GM12801 (cell line): ENCODE results near the gene SUSD4.

ENCODE experiments used
- CTCF ChIP-seq: IDR thresholded peaks from one replicate; pipeline ENCODE4 v1.5.1; 2011; ENCODE audit warnings: control low read depth; ENCODE audit not compliant: insufficient read length; ENCODE audit errors: extremely low read depth

Gene SUSD4

GRCh38 chr1:223402790-223403142 lies 38.8 kb upstream of the SUSD4 start:
- no peak for TF ChIP-seq CTCF

DNA sequence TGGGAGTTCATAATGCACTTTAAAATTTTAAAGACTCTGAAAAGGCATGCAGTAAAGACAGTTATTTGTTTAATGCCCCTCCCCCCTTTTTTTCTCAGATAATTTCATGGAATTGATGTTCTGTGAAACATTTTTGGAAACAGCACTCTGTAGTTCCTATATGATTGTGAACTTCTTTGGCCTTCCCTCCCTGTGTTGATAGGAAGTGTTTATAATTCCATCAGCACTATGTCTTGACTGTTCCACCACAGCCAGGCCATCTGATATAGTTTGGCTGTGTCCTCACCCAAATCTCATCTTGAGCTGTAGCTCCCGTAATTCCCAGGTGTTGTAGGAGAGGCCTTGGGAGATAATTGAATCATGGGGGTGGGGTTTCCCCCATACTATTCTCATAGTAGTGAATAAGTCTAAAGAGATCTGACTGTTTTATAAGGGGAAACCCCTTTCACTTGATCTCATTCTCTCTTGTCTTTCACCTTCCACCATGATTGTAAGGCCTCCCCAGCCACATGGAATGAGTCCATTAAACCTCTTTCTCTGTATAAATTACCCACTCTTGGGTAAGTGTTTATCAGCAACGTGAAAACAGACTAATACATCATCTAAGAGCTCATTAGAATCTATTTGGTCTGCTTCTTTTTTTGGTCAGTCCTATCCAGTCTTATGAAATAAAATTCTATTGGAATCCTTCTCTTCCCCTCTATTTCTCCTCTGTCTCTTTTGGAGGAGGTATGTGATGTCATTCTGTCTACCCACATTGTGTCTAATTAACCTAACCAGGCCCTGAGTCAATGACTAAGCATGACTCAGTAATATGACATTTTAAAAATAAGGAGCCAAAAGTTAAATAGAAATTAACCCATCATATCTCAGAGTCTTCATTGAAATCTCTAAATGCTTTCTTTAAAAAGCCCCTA lies 38.2 kb upstream of the SUSD4 start:
- no peak for TF ChIP-seq CTCF

DNA sequence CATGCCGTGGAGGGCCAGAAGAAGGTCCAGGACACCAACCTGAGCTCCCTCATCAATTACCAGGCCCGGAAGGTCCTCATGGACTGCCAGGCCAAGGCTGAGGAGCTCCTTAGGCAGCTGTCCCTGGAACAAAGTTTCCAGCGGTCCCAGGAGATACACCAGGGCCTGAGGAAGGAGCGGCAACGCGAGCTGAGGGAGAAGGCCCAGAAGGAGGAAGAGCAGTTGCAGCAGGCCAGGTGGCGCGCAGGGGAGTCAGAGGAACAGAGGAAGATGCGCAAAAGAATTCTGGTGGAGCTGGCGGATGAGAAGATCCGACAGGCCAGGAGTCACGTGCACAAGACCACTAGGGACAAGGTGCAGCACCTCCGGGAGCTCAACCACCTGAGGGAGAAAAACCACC lies 30.7 kb upstream of the SUSD4 start:
- no peak for TF ChIP-seq CTCF

DNA sequence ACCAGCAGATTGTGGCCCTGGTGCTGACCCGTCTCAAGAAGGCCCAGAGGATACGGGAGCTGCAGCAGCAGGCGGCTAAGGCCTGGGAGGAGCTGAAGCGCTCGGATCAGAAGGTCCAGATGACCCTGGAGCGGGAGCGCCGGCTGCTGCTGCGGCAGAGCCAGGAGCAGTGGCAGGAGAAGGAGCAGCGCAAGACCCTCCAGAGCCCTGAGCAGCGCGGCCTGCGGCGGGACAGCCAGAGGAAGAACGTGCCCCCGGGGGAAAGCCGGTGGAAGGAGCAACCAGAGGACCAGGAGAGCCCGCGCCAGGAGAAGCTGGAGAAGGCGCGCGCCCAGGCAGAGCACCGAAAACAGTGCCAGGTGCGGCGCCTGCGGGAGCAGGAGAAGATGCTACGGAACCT lies 30.3 kb upstream of the SUSD4 start:
- no peak for TF ChIP-seq CTCF

GRCh38 chr1:223393275-223394214 lies 29.6 kb upstream of the SUSD4 start, which contains the start of gene CCDC185:
Gene CCDC185 (plus strand): TSS chr1:223393415. CDS start chr1:223393476, 61 bp downstream.
- no peak for TF ChIP-seq CTCF

- no peak for TF ChIP-seq CTCF
These were observed 26.6 kb upstream of the SUSD4 start for GRCh38 chr1:223390618-223391017.

DNA sequence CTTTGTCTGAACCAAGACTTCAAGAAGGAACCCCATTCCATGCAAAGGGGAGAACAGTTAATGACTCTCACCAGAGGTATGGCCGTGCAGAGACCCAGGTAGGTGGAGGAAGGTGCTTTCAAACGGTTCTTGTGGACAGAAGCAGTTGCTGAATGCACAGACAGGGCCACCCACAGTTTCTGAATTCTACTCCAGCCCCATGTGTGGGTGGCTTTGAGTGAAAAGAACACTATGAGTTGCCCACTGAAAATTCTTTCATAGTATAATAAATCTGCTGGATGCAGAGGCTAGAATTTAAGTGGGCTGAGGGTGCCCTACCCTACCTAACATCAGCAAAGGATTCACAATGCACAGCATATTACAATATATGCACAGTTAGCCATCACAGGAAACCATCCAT lies 22.0 kb upstream of the SUSD4 start:
- TF ChIP-seq CTCF: no peak
